H9 (cell line): Measurements from ENCODE around the gene AQP5. TPM values are rescaled to one million over a fixed set of nuclear protein-coding genes. Genes with fewer than 3 reads are reported as not detected.
"Not testable (repeated sequence)": the region's sequence is repeated elsewhere in the genome, so short reads cannot be mapped to it uniquely, and the experiment has no call there.

Source experiments
- DNase-seq: peaks from one replicate; pipeline ENCODE4 v3.0.0-alpha.2; 2017
- H2AFZ ChIP-seq: one replicate; pipeline ENCODE4 v1.6.1; 2013; ENCODE audit warnings: mild to moderate bottlenecking, low read length, control low read depth, moderate library complexity
- H2AK5ac ChIP-seq: 2 replicates; pipeline ENCODE4 v1.6.1; 2013; ENCODE audit warnings: low read length, control low read depth, mixed read lengths; ENCODE audit not compliant: insufficient read length
- H2BK120ac ChIP-seq: one replicate; pipeline ENCODE4 v1.6.1; 2013; ENCODE audit warnings: low read depth, mild to moderate bottlenecking, low read length, control low read depth, inconsistent platforms; ENCODE audit not compliant: poor library complexity, severe bottlenecking
- H2BK12ac ChIP-seq: 2 replicates; pipeline ENCODE4 v1.6.1; 2013; ENCODE audit warnings: low read length, control low read depth, mixed read lengths, low read depth; ENCODE audit not compliant: insufficient read length
- H2BK15ac ChIP-seq: 2 replicates; pipeline ENCODE4 v1.6.1; 2013; ENCODE audit warnings: low read depth, low read length, control low read depth
- H2BK20ac ChIP-seq: one replicate; pipeline ENCODE4 v1.6.1; 2013; ENCODE audit warnings: low read depth, mild to moderate bottlenecking, low read length, control low read depth, inconsistent platforms; ENCODE audit not compliant: poor library complexity, severe bottlenecking
- H2BK5ac ChIP-seq: 2 replicates; pipeline ENCODE4 v1.6.1; 2013; ENCODE audit warnings: low read length, control low read depth, mixed read lengths; ENCODE audit not compliant: insufficient read length
- H3K14ac ChIP-seq: 2 replicates; pipeline ENCODE4 v1.6.1; 2013; ENCODE audit warnings: low read length, control low read depth; ENCODE audit not compliant: insufficient read depth
- H3K18ac ChIP-seq: 2 replicates; pipeline ENCODE4 v1.6.1; 2013; ENCODE audit warnings: low read depth, mild to moderate bottlenecking, mixed read lengths, low read length, control low read depth; ENCODE audit not compliant: insufficient read length
- H3K23ac ChIP-seq: 2 replicates; pipeline ENCODE4 v1.6.1; 2013; ENCODE audit warnings: low read length, control low read depth, mixed read lengths, low read depth; ENCODE audit not compliant: insufficient read length
- H3K23me2 ChIP-seq: 2 replicates; pipeline ENCODE4 v1.6.1; 2013; ENCODE audit warnings: low read depth, mild to moderate bottlenecking, mixed read lengths, low read length, control low read depth; ENCODE audit not compliant: insufficient read length, poor library complexity, severe bottlenecking
- H3K27ac ChIP-seq: 2 replicates; pipeline ENCODE4 v1.5.1; 2013; ENCODE audit warnings: low read length, control low read depth, mixed read lengths, low read depth; ENCODE audit not compliant: insufficient read length
- H3K27me3 ChIP-seq: 2 replicates; pipeline ENCODE4 v1.6.1; 2013; ENCODE audit warnings: low read length, control low read depth, inconsistent platforms; ENCODE audit not compliant: insufficient read depth
- H3K4ac ChIP-seq: 2 replicates; pipeline ENCODE4 v1.6.1; 2013; ENCODE audit warnings: low read depth, mild to moderate bottlenecking, control low read depth, inconsistent platforms, low read length, moderate library complexity
- H3K4me1 ChIP-seq: 2 replicates; pipeline ENCODE4 v1.6.1; 2013; ENCODE audit warnings: low read length, control low read depth, inconsistent platforms; ENCODE audit not compliant: insufficient read depth
- H3K4me2 ChIP-seq: 2 replicates; pipeline ENCODE4 v1.6.1; 2013; ENCODE audit warnings: low read length, control low read depth, mixed read lengths; ENCODE audit not compliant: insufficient read length, insufficient read depth
- H3K56ac ChIP-seq: 2 replicates; pipeline ENCODE4 v1.6.1; 2013; ENCODE audit warnings: low read depth, mild to moderate bottlenecking, mixed read lengths, low read length, control low read depth; ENCODE audit not compliant: insufficient read length
- H3K79me1 ChIP-seq: 2 replicates; pipeline ENCODE4 v1.6.1; 2013; ENCODE audit warnings: low read depth, mild to moderate bottlenecking, moderate library complexity, low read length, control low read depth, inconsistent platforms; ENCODE audit not compliant: insufficient read depth, poor library complexity, severe bottlenecking
- H3K79me2 ChIP-seq: 2 replicates; pipeline ENCODE4 v1.6.1; 2013; ENCODE audit warnings: low read length, control low read depth, inconsistent platforms; ENCODE audit not compliant: insufficient read depth
- H3K9ac ChIP-seq: 2 replicates; pipeline ENCODE4 v1.6.1; 2013; ENCODE audit warnings: low read length, control low read depth, mixed read lengths; ENCODE audit not compliant: insufficient read length; ENCODE audit errors: extremely low read depth
- H3K9me3 ChIP-seq: one replicate; pipeline ENCODE4 v1.6.1; 2013; ENCODE audit warnings: low read depth, low read length, inconsistent platforms; ENCODE audit not compliant: control insufficient read depth
- H3T11ph ChIP-seq: one replicate; pipeline ENCODE4 v1.6.1; 2013; ENCODE audit warnings: mild to moderate bottlenecking, low read length, control low read depth, inconsistent platforms
- H4K20me1 ChIP-seq: one replicate; pipeline ENCODE4 v1.6.1; 2013; ENCODE audit not compliant: control insufficient read depth, insufficient read length, insufficient read depth
- H4K5ac ChIP-seq: 2 replicates; pipeline ENCODE4 v1.6.1; 2013; ENCODE audit warnings: low read depth, mild to moderate bottlenecking, mixed read lengths, low read length, control low read depth; ENCODE audit not compliant: insufficient read length
- H4K8ac ChIP-seq: replicated peaks from 2 replicates; pipeline ENCODE4 v1.6.1; 2013; ENCODE audit warnings: low read length, control low read depth, mixed read lengths, low read depth; ENCODE audit not compliant: insufficient read length
- H4K91ac ChIP-seq: 2 replicates; pipeline ENCODE4 v1.6.1; 2013; ENCODE audit warnings: low read depth, mild to moderate bottlenecking, moderate library complexity, mixed read lengths, low read length, control low read depth; ENCODE audit not compliant: insufficient read length
- H3K27ac Mint-ChIP-seq, 3 experiments: 2 replicates in 2 of 3; 3 replicates in 1 of 3; pipeline ENCODE4 v1.8.0; 2020 to 2021; ENCODE audit warnings: mixed read lengths in 3 of 3, mild to moderate bottlenecking in 1 of 3, moderate library complexity in 1 of 3
- H3K27me3 Mint-ChIP-seq: 2 replicates; pipeline ENCODE4 v1.8.0; 2021; ENCODE audit warnings: low read depth, mild to moderate bottlenecking, moderate library complexity, mixed read lengths
- H3K36me3 Mint-ChIP-seq, 3 experiments: 2 replicates in 2 of 3; 3 replicates in 1 of 3; pipeline ENCODE4 v1.8.0; 2020 to 2021; ENCODE audit warnings: low read depth in 3 of 3, mixed read lengths in 3 of 3; ENCODE audit not compliant: insufficient read depth in 1 of 3
- H3K4me1 Mint-ChIP-seq, 2 experiments: 2 replicates each; pipeline ENCODE4 v1.8.0; 2020; ENCODE audit warnings: mixed read lengths in 2 of 2
- H3K4me3 Mint-ChIP-seq, 2 experiments: 2 replicates in 1 of 2; 3 replicates in 1 of 2; pipeline ENCODE4 v1.8.0; 2020 to 2021; ENCODE audit warnings: mild to moderate bottlenecking in 2 of 2, mixed read lengths in 2 of 2, moderate library complexity in 1 of 2
- H3K9me3 Mint-ChIP-seq, 2 experiments: 2 replicates in 1 of 2; 3 replicates in 1 of 2; pipeline ENCODE4 v1.8.0; 2020; ENCODE audit warnings: mild to moderate bottlenecking in 2 of 2, mixed read lengths in 2 of 2, moderate library complexity in 1 of 2
- CTCF ChIP-seq: fragments of 200-600 bp; sonication (generic); conservative IDR thresholded peaks from 3 replicates; pipeline ENCODE4 v1.8.0; 2021; ENCODE audit warnings: antibody characterized with exemption, mild to moderate bottlenecking
- WGBS: extraction: QIAGEN DNeasy Blood & Tissue Kit; methylation state at CpG from one replicate; pipeline ENCODE4 v1.1.7; 2013; ENCODE audit warnings: missing lambda C conversion rate, low lambda C conversion rate, mixed read lengths; ENCODE audit not compliant: insufficient read length; ENCODE audit errors: extremely low coverage; 5-methylcytosine and 5-hydroxymethylcytosine counted together
- total RNA-seq: library from RNA; stranded (reverse); gene quantifications from 2 replicates; pipeline ENCODE4 v1.2.1, GENCODE V29; 2021

AQP5 gene
- total RNA-seq, 1 experiment from 2014 or later, result 2.8 TPM

GRCh38 chr12:49987625-49988303, 26.1 kb downstream of the AQP5 start:
- no peak for TF ChIP-seq CTCF
- Histone ChIP-seq H3K4me1 (no peaks in the 10 kb centered on the region; the same call in 1 of the 2 replicates), H3K79me2 (no peaks in the 10 kb centered on the region), H2AK5ac (no peak overlapping the region), H3K79me1 (no peaks in the 10 kb centered on the region), H2BK12ac (no peak overlapping the region), H3K9ac (no peak overlapping the region), H3K23ac (no peak overlapping the region), H3K4me2 (no peak overlapping the region), H4K20me1 (peaks cover 3% of the 10 kb centered on the region), H4K91ac (no peak overlapping the region), H3K27ac (no peak overlapping the region), H3K18ac (no peak overlapping the region), H3K56ac (no peak overlapping the region), H2BK5ac (no peak overlapping the region), H4K8ac (no peak overlapping the region), H4K5ac (no peak overlapping the region), H3K4ac (no peak overlapping the region), H2BK120ac (no peak overlapping the region), H3K9me3 (no peaks in the 10 kb centered on the region), H2BK20ac (no peak overlapping the region), H3K27me3 (no peaks in the 10 kb centered on the region), H2AFZ (no peak overlapping the region), H3T11ph (no peak overlapping the region), H2BK15ac (no peak overlapping the region), H3K23me2 (no peaks in the 10 kb centered on the region), H3K14ac (no peak overlapping the region)
- Mint-ChIP-seq H3K4me3 (no peak overlapping the region), H3K27me3 (no peaks in the 10 kb centered on the region), H3K27ac (no peak overlapping the region), H3K4me1 (peaks cover 23% of the 10 kb centered on the region in 2 experiments), H3K9me3 (no peaks in the 10 kb centered on the region), H3K36me3 (peaks cover 15 to 45% (median 39%) of the 10 kb centered on the region in 3 experiments; a peak in 6 of 7 replicates)
- no CpG with 5 or more reads among the region's 4 CpGs for WGBS
- no peak for DNase-seq

GRCh38 chr12:49989400-49989799, 27.7 kb downstream of the AQP5 start:
- not testable (repeated sequence) for H3K4me2 ChIP-seq, H2AFZ ChIP-seq, H3K56ac ChIP-seq, H2AK5ac ChIP-seq, H4K20me1 ChIP-seq, H3K27me3 ChIP-seq, H4K5ac ChIP-seq, H3K4ac ChIP-seq, DNase-seq, H3K23ac ChIP-seq, H3K9me3 Mint-ChIP-seq, H2BK20ac ChIP-seq, H3K23me2 ChIP-seq, H3K9ac ChIP-seq, H3K27ac Mint-ChIP-seq, H4K8ac ChIP-seq, H3K79me1 ChIP-seq, H3K4me3 Mint-ChIP-seq, H3K27ac ChIP-seq, H2BK15ac ChIP-seq, H2BK5ac ChIP-seq, H3K27me3 Mint-ChIP-seq, H3K18ac ChIP-seq, H3K9me3 ChIP-seq, H2BK120ac ChIP-seq, H3K79me2 ChIP-seq, H2BK12ac ChIP-seq, H4K91ac ChIP-seq, H3K14ac ChIP-seq, H3T11ph ChIP-seq, H3K4me1 ChIP-seq
- peaks cover 25 to 60% (median 53%) of the 10 kb centered on the region in 3 experiments; a peak in 6 of 7 replicates for H3K36me3 Mint-ChIP-seq
- WGBS, result no CpG with 5 or more reads among the region's 2 CpGs
- H3K4me1 Mint-ChIP-seq, result peaks cover 21 to 22% of the 10 kb centered on the region in 2 experiments
